Endothelial cell (in vitro differentiated cells): ENCODE data around the gene OBSL1. TPM values are rescaled to one million over a fixed set of nuclear protein-coding genes. Genes with fewer than 3 reads are reported as not detected.

Experiments
- DNase-seq: peaks from one replicate; pipeline ENCODE4 v3.0.0; 2021; ENCODE audit warnings: low spot score
- H3K27ac Mint-ChIP-seq: one replicate; pipeline ENCODE4 v1.8.0; 2021; ENCODE audit warnings: mixed read lengths, inconsistent platforms; ENCODE audit not compliant: unreplicated experiment
- H3K27me3 Mint-ChIP-seq: one replicate; pipeline ENCODE4 v1.8.0; 2021; ENCODE audit warnings: mild to moderate bottlenecking, moderate library complexity, mixed read lengths, inconsistent platforms; ENCODE audit not compliant: unreplicated experiment
- H3K36me3 Mint-ChIP-seq: one replicate; pipeline ENCODE4 v1.8.0; 2021; ENCODE audit warnings: mild to moderate bottlenecking, low read depth, mixed read lengths, inconsistent platforms; ENCODE audit not compliant: unreplicated experiment
- H3K4me1 Mint-ChIP-seq: one replicate; pipeline ENCODE4 v1.8.0; 2021; ENCODE audit warnings: mild to moderate bottlenecking, mixed read lengths, inconsistent platforms; ENCODE audit not compliant: unreplicated experiment
- H3K4me3 Mint-ChIP-seq: one replicate; pipeline ENCODE4 v1.8.0; 2021; ENCODE audit warnings: mild to moderate bottlenecking, mixed read lengths, inconsistent platforms; ENCODE audit not compliant: unreplicated experiment
- H3K9me3 Mint-ChIP-seq: one replicate; pipeline ENCODE4 v1.8.0; 2021; ENCODE audit warnings: mixed read lengths, inconsistent platforms; ENCODE audit not compliant: unreplicated experiment
- CTCF ChIP-seq: fragments of 200-600 bp; sonication (generic); IDR thresholded peaks from one replicate; pipeline ENCODE4 v1.5.0; 2021; ENCODE audit warnings: antibody characterized with exemption; ENCODE audit not compliant: unreplicated experiment
- total RNA-seq: library from RNA; stranded (reverse); fragmentation: NEBNext Ultra II Directional; extraction: Animal tissue kit (Norgen Biotek cat#: 25700); gene quantifications from one replicate; pipeline ENCODE4 v1.2.1, GENCODE V29; 2021; ENCODE audit not compliant: unreplicated experiment

OBSL1 gene
- total RNA-seq, 1 donor from 2014 or later = 53.4 TPM

DNA sequence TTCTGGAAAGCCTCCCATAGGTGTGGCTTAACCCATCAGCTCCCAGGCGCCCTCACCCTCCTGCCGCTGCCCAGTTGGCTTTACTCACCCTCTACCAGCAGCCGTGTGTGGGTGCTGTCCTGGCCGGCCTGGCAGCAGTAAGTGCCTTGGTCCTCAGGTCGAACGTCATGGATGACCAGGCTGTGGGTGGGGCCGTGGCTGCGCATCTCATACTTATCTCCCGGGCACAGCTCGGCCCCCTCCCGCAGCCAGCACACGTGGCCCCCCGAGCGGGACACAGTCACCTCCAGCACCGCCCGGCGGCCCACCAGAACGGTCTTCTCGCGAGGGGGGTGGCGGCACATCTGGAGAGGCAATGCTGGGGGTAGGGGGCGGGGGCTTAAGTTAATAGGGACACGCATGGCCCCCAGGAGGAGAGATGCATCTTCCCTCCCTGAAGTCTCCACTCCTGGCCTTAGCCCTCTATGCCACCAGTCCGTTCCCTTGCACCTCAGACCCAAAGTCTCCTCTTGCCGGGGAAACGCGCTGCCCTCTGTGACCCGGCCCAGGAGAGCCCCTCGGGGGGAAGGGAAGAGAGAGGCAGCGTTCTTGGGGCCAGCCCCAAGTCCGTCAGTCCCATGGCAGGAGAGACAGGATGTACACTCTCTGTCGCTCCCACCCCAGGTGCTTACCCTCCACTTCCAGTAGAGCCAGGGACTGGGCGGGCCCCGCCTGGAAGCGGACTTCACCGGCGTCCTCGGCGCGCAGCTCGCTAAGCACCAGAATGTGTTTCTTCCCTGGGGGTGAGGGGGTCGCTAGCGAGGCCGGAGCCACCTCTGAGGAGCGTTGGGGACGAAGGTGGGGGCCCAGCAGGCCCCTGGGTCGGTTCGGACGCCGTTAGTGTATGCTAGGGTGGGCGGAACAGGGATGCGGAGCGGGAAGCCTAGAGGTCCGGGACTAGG, 19.6 kb downstream of the OBSL1 start:
- H3K4me3 Mint-ChIP-seq = no peak overlapping the region
- no peak for TF ChIP-seq CTCF
- H3K4me1 Mint-ChIP-seq = no peaks in the 10 kb centered on the region
- H3K9me3 Mint-ChIP-seq = no peaks in the 10 kb centered on the region
- H3K27ac Mint-ChIP-seq = no peak overlapping the region
- DNase-seq = no peak
- peaks cover 9% of the 10 kb centered on the region for H3K36me3 Mint-ChIP-seq
- H3K27me3 Mint-ChIP-seq = peaks cover 35% of the 10 kb centered on the region

DNA sequence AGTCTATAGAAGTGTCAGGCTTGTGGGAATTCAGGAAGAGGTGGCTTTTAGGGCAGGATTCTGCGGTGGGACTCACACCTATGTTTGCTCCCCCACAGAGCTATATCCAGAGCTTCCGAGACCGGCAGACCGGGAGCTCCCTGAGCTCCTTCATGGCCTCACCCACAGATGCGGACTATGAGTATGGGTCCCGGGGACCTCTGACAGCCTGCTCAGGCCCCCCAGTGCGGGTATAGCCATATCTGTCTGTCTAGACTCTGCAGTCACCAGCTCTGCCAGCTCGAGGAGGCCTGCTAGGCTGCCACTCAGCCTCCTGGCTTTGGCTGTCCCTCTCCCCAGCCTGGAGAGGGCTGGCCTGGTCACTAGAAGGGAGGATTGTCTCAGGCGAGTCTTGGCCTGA, 21.7 kb downstream of the OBSL1 start:
- TF ChIP-seq CTCF = no peak
- Mint-ChIP-seq H3K27me3 (peaks cover 44% of the 10 kb centered on the region), H3K36me3 (peaks cover 20% of the 10 kb centered on the region), H3K4me3 (no peak overlapping the region), H3K9me3 (no peaks in the 10 kb centered on the region), H3K4me1 (peaks cover 4% of the 10 kb centered on the region), H3K27ac (no peak overlapping the region)
- no peak for DNase-seq

DNA sequence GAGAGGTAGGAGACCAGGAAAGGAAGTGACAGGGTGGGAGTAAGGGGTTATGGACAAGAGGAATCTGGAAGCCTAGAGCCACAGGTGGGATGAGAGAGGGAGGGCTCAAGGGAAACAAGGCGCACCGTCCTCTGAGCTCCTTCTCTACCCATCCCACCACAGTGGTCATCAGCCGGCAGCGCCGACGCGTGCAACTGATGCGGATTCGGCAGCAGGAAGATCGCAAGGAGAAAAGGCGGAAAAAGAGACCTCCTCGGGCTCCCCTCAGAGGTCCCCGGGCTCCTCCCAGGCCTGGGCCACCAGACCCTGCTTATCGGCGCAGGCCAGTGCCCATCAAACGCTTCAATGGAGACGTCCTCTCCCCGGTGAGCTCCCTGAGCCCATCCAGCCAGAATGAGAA, 22.3 kb downstream of the OBSL1 start:
- H3K36me3 Mint-ChIP-seq = peaks cover 24% of the 10 kb centered on the region
- H3K4me3 Mint-ChIP-seq = no peak overlapping the region
- H3K9me3 Mint-ChIP-seq = no peaks in the 10 kb centered on the region
- DNase-seq = no peak
- H3K4me1 Mint-ChIP-seq = peaks cover 8% of the 10 kb centered on the region
- H3K27me3 Mint-ChIP-seq = peaks cover 44% of the 10 kb centered on the region
- no peak overlapping the region for H3K27ac Mint-ChIP-seq
- TF ChIP-seq CTCF = no peak

DNA sequence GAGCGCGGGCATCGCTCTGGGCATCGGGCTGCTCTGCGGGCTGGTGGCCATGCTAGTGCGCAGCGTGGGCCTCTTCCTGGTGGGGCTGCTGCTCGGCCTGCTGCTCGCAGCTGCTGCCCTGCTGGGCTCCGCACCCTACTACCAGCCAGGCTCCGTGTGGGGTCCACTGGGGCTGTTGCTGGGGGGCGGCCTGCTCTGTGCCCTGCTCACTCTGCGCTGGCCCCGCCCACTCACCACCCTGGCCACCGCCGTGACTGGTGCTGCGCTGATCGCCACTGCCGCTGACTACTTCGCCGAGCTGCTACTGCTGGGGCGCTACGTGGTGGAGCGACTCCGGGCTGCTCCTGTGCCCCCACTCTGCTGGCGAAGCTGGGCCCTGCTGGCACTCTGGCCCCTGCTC, 23.7 kb downstream of the OBSL1 start:
- no peaks in the 10 kb centered on the region for H3K9me3 Mint-ChIP-seq
- no peak for DNase-seq
- H3K27me3 Mint-ChIP-seq = peaks cover 42% of the 10 kb centered on the region
- H3K4me1 Mint-ChIP-seq = peaks cover 11% of the 10 kb centered on the region
- no peak overlapping the region for H3K27ac Mint-ChIP-seq
- TF ChIP-seq CTCF = no peak
- H3K4me3 Mint-ChIP-seq = no peak overlapping the region
- peaks cover 20% of the 10 kb centered on the region for H3K36me3 Mint-ChIP-seq

GRCh38 chr2:219545943-219546352, 25.4 kb downstream of the OBSL1 start:
- Mint-ChIP-seq H3K27ac (no peak overlapping the region), H3K4me1 (peaks cover 15% of the 10 kb centered on the region), H3K4me3 (peak overlapping the region; percentile 10), H3K9me3 (no peaks in the 10 kb centered on the region), H3K36me3 (peaks cover 23% of the 10 kb centered on the region), H3K27me3 (peaks cover 46% of the 10 kb centered on the region)
- no peak for DNase-seq
- no peak for TF ChIP-seq CTCF
